Eye (tissue), 1 donor: ENCODE measurements around the gene TUNAR.

Experiments used
- DNase-seq: peaks from one replicate; pipeline ENCODE4 v3.0.0-alpha.2; 2015

The TUNAR gene

GRCh38 chr14:95875831-95876760, 536 bp upstream of the TUNAR start:
- peak; percentile 81 for DNase-seq

DNA sequence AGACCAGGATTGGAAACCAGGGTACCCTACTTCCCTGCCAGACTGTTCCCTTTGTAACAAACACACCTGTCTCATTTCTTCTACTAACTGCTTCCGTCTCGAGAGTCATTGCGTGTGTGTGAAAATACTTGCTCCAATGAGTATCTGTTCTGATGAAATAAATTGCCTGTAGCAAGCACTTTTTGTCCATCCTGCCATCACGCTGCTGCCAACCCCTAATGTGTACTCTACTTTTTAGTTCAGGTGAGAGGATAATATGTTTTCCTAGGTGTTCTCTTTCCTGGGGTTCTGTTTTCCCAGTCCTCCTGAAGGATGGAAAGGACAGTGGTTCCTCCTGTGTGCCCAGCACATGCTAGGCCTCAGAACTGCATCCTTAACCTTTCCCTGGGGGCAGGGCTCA, 1.0 kb downstream of the TUNAR start:
- DNase-seq, result no peak

GRCh38 chr14:95884377-95884776, 7.7 kb downstream of the TUNAR start:
- DNase-seq, result no peak

GRCh38 chr14:95885278-95885677, 8.6 kb downstream of the TUNAR start:
- no peak for DNase-seq

- no peak for DNase-seq
Observed at GRCh38 chr14:95885866-95886265, 9.2 kb downstream of the TUNAR start.

DNA sequence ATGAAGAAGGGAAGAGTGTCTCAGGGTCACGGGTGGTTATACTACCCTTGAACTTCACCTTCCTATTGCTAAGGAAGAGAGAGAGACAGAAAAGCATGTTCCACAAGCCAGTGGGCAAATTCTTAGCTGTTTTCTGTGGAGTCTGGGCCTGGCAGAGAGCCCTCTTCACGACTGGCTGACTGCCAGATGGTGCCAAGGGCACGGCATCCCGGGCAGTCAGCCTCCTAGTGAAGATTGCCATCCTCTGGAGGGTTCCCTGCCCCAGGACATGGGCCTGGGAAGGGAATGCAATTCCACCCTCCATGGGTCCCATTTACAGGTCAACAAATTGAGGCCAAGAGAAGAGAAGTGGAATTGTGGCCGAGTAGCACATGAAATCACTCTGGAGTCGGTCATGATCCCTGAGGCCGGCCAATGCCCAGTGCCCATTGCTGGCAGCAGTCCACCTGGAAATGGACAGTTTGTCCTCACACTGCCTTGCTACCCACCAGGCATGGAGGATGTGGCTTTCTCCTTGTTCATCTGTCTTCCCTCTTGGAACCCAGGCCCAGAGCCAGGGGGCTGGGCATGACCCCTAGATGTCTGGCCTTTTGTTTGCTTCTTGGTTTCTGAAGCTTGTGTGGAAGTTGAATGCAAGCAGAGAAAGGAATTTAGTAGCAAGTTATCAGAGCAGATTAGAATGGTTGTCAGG, 9.9 kb downstream of the TUNAR start:
- no peak for DNase-seq

GRCh38 chr14:95887351-95887750, 10.7 kb downstream of the TUNAR start:
- no peak for DNase-seq

DNA sequence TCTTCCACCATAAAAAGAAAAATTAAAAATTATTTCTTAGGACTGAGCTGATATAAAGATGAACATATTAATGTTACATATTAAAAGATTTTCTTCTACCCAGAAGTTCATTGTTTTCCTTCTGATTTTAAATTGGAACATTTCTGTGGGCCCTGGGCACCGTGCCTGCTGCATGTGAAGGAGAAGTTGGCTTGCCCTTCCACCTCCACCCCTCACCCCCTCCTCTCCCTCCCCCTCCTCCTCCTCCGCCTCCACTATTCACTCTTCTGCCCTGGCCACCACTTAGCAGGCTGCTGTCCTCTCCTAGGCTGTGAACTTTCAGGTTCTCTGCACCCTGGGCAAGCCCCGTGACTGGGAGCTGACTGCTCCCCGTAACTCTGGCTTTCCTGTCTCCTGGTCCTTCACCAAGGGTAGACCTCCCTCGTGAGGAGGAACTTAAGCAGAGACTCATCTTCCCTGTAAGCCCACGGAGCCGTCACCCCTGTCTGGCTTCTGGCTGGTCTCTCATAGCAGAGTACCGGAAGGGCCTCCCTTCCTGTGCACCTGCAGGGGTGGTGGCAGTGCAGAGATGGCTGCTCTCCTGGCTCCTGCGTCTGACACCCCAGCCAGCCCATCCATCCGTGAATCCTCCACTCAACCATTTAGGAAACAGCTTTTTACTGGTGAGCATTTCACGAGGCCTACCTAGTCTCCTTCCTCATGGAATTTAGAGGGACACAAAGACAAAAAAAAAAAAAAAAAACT, 12.8 kb downstream of the TUNAR start:
- no peak for DNase-seq

- no peak for DNase-seq
Observed at GRCh38 chr14:95891742-95892141, 15.1 kb downstream of the TUNAR start.

DNA sequence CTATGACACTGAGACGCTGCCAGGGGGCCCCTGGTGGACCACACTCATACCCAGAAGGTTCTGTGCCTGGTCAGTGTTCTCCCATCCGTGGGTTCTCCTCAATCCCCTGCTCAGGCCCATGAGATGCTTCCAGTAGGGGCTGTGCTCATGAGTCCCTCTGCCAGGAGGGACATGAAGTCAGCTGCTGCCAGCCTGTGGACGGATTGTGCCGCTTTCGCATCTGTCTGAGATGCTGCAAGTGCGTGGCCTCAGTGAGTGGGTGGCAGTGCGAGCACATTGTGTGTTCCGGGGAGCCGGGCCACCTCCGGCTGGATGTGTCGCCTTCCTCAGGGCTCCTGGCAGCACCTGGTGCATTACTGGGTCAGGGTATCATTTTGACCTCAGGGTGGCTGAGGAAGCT, 15.5 kb downstream of the TUNAR start:
- no peak for DNase-seq

DNA sequence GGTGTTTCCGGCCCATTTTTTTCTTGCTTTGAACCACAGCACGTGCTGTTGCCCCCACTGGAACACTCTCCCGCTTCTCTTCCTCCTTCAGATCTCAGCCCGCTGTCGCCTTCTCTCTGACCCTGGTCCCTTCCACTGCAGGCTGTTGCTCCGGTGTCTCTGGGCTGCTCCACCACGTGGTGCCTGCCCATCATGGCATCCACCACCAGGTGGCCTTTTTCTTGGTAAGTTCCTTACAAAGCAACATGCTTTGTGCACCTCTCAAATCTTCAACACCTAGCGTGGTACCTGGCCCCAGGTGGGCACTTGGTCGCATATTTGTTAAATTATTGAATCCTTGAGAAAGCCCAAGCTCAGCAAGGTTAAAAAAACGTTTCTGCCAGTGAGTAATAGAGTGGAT, 19.1 kb downstream of the TUNAR start:
- no peak for DNase-seq

GRCh38 chr14:95896498-95897135, 20.0 kb downstream of the TUNAR start:
- no peak for DNase-seq

DNA sequence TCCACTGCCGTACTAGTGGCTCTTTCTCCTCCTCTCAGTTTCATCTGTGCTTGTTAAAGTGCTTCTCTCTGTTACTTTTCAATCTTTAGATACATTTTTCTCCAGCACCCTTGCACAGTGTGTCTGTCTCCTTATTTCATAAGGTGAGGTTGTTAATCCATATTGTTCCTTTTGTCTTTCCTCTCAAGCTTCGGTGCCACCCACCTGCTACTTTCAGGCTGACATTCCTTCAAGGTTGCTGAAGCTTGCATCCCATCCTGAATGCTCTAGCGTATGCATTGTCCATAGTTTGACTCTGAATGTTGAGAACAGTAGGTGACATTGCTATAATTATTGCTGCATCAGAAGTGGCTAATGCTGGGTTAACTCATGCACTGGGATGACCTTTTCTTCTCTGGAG, 20.6 kb downstream of the TUNAR start:
- no peak for DNase-seq

- no peak for DNase-seq
Observed at GRCh38 chr14:95901054-95901453, 24.4 kb downstream of the TUNAR start.

DNA sequence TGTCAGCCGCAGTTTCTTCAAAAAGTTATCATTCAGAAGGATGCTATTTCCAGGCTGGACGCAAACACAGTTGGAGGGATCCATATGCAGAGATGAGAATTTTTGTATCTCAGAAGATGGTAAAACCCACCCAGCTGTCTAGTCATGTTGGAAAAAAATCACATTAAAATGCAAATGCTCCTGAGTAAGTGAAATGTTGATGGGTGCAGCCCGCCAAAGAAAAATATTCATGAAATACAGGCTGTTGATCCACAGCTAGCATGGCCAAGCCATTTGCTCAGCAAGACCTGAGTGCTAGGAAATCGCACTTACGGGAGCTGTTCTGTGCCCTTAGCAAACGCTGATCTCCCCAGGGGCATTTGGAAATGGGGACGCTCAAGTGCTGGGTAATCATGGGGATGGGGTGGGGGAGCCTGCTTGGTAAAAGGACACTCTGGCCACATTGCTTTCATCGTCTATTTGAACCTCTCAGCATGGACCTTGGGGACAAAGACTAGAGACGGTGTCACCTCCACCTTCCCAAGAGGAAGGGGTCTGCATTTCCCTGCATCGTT, 25.7 kb downstream of the TUNAR start:
- peak; percentile 70 for DNase-seq

DNA sequence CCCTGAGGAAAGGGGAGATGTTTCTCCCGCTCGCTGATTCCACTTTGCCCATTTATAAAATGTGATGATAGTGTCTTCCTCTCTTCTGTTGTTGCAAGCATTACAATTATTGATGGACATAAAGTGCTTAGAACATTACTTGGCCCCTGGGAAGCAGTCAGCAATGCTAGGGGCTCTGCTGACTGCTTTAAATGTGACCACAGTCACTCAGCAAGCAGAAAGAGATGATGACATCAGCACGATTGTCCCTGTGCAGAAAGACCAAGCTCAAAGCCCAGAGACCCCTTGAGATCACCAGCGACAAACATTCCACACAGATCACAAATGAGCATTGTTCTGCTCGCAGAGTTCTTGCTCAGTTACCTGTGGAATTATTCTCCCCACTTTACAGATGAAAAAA, 26.5 kb downstream of the TUNAR start:
- DNase-seq, result peak; percentile 24

- no peak for DNase-seq
Observed at GRCh38 chr14:95903616-95904107, 27.0 kb downstream of the TUNAR start.

DNA sequence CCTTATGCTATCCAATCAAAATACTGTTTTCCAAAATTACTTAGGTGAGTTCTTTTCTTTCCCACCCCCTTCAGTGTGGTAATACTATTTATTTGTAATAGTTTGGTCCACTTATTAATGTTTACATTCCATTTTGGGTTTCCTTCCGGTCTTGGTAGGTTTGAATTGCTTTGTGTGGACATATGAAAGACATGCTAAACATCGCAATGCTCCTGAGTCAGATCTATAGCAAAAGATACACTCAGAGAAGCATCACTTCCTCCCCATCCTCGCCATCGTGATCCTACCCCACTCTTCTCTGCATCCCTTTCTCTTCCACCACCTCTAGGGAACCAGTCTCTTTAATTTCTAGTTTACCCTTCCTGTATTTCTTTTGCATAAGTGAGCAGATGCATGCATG, 30.0 kb downstream of the TUNAR start:
- DNase-seq, result no peak

DNA sequence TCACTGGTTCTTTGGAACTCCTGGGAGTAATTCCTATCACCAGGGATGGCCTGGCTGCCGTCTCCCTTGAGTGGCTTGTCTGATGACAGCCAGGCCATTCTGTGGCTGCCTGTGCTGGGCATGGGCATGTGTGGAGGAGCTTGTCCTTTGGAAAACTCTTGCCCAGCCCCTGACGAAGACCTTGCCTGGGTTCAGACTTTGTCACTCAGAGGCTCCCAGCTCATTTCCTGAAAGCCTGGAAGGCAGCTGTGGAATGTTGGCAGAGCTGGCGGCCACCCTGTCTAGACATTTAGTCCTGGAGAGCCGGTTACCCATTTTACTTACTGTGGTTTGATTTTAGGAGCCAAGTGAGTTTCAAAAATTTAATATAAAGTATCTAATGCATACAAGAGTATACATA, 34.0 kb downstream of the TUNAR start:
- no peak for DNase-seq

GRCh38 chr14:95911456-95911855, 34.8 kb downstream of the TUNAR start:
- DNase-seq, result no peak

- no peak for DNase-seq
Observed at GRCh38 chr14:95915330-95915729, 38.7 kb downstream of the TUNAR start.

DNA sequence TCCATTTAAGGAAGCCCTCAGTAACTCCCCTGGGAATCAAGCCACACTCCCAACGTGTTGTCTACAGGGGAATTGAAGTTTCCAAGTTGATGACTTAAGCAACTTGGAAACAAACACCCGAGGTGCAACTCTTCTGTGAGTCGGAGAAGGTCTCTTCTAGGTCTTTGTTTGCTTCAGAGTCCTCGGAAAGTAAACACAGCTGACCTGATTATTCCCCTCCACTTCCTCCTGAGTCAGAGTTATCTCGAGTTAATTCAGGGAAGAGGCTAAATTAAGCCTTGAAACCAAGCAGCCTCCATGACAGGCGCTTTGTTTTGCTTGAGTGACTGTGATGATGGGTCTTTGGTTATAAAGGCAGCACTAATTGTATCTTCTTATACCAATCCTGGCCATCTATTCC, 41.8 kb downstream of the TUNAR start:
- DNase-seq, result peak; percentile 70
